Left lung (tissue), 14 donors: ENCODE measurements around the gene CDKN2AIP. TPM values are rescaled to one million over a fixed set of nuclear protein-coding genes. Genes with fewer than 3 reads are reported as not detected.

ENCODE experiments used
- ATAC-seq: fragments of 200-7000 bp; cut with Tn5 transposase; one replicate; pipeline ENCODE4 v1.9.1; 2020; ENCODE audit warnings: moderate library complexity
- DNase-seq, 4 donors: peaks; one replicate each; pipeline ENCODE4 v3.0.0-alpha.2; 2013 to 2020
- H3K27ac ChIP-seq, 2 donors: fragments of 200-600 bp; sonication (generic) in 1 of 2; one replicate each; pipeline versions ENCODE4 v1.5.0 to v1.8.0; 2020 to 2021
- H3K27me3 ChIP-seq, 2 donors: fragments of 200-600 bp; sonication (generic) in 1 of 2; one replicate each; pipeline versions ENCODE4 v1.5.0 to v1.8.0; 2020 to 2021
- H3K36me3 ChIP-seq, 2 donors: fragments of 200-600 bp; sonication (generic) in 1 of 2; one replicate each; pipeline versions ENCODE4 v1.5.0 to v1.8.0; 2020 to 2021
- H3K4me1 ChIP-seq, 2 donors: fragments of 200-600 bp; one replicate each; pipeline ENCODE4 v1.8.0; 2021
- H3K4me3 ChIP-seq, 2 donors: fragments of 200-600 bp; sonication (generic) in 1 of 2; one replicate each; pipeline versions ENCODE4 v1.5.0 to v1.8.0; 2020 to 2021; ENCODE audit warnings: mild to moderate bottlenecking in 1 of 2
- H3K9me3 ChIP-seq, 2 donors: fragments of 200-600 bp; sonication (generic) in 1 of 2; one replicate each; pipeline versions ENCODE4 v1.5.0 to v1.8.0; 2020 to 2021
- CTCF ChIP-seq, 2 donors: fragments of 200-600 bp; sonication (generic) in 1 of 2; IDR thresholded peaks; one replicate each; pipeline versions ENCODE4 v1.5.0 to v1.8.0; 2021; ENCODE audit warnings: antibody characterized with exemption in 2 of 2
- intact Hi-C, 2 donors: fragments of 100-400 bp; cut with DNase I; formaldehyde crosslinking; loops; one replicate each; pipeline versions ENCODE4 v1.11.2 to v1.14.2; 2022
- long read RNA-seq, 12 donors: library from polyadenylated mRNA in 2 of 12; unstranded in 2 of 12; transcript quantifications; one replicate each; pipeline ENCODE4 v2.0.0 and lab custom pipeline, GENCODE V29; 2019 to 2026
- polyA plus RNA-seq, 6 donors: library from polyadenylated mRNA; unstranded; fragments of 120-200 nt; gene quantifications; one replicate each; pipeline ENCODE4 v1.2.1, GENCODE V29; 2013; ENCODE audit not compliant: insufficient read length in 6 of 6
- total RNA-seq, 2 donors: library from RNA; stranded (reverse); fragmentation: NEBNext Ultra II Directional; extraction: Animal tissue kit (Norgen Biotek cat#: 25700); gene quantifications; one replicate each; pipeline ENCODE4 v1.2.1, GENCODE V29; 2021
- donor health status: DM: no; HTN: yes; CAD: no.
- donor health status: DM: no; HTN: no; CAD: no.

The CDKN2AIP gene, protein sequence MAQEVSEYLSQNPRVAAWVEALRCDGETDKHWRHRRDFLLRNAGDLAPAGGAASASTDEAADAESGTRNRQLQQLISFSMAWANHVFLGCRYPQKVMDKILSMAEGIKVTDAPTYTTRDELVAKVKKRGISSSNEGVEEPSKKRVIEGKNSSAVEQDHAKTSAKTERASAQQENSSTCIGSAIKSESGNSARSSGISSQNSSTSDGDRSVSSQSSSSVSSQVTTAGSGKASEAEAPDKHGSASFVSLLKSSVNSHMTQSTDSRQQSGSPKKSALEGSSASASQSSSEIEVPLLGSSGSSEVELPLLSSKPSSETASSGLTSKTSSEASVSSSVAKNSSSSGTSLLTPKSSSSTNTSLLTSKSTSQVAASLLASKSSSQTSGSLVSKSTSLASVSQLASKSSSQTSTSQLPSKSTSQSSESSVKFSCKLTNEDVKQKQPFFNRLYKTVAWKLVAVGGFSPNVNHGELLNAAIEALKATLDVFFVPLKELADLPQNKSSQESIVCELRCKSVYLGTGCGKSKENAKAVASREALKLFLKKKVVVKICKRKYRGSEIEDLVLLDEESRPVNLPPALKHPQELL
- 10 to 100 TPM; 10.1 to 14.4 TPM for total RNA-seq
- polyA plus RNA-seq: 10 to 100 TPM; 27.2 to 33.3 (median 31.2) TPM
- long read RNA-seq, donor 1, transcript CDKN2AIP-201 (3 exons, 2,646 nt): major isoform, 10 of 21 reads
- long read RNA-seq, donor 1, transcript CDKN2AIP-203 (3 exons, 2,721 nt): minor isoform, 9 of 21 reads
- long read RNA-seq, donor 1, partial matches to known transcripts: 0 of 21 reads
- long read RNA-seq, donor 1, other reads (novel, unspliced or antisense): 0 of 21 reads
- long read RNA-seq, donor 2, transcript CDKN2AIP-201 (3 exons, 2,646 nt): major isoform, 11 of 15 reads
- long read RNA-seq, donor 2, partial matches to known transcripts: 0 of 15 reads
- long read RNA-seq, donor 2, other reads (novel, unspliced or antisense): 0 of 15 reads
- long read RNA-seq, donor 3, transcript CDKN2AIP-203 (3 exons, 2,721 nt): major isoform, 6 of 11 reads
- long read RNA-seq, donor 3, partial matches to known transcripts: 0 of 11 reads
- long read RNA-seq, donor 3, other reads (novel, unspliced or antisense): 0 of 11 reads
- long read RNA-seq, donor 4, partial matches to known transcripts: 0 of 1 reads
- long read RNA-seq, donor 4, other reads (novel, unspliced or antisense): 0 of 1 reads
- long read RNA-seq, donor 5, transcript CDKN2AIP-201 (3 exons, 2,646 nt): major isoform, 6 of 11 reads
- long read RNA-seq, donor 5, transcript CDKN2AIP-203 (3 exons, 2,721 nt): minor isoform, 5 of 11 reads
- long read RNA-seq, donor 5, partial matches to known transcripts: 0 of 11 reads
- long read RNA-seq, donor 5, other reads (novel, unspliced or antisense): 0 of 11 reads
- long read RNA-seq, donor 6, transcript CDKN2AIP-201 (3 exons, 2,646 nt): major isoform, 8 of 14 reads
- long read RNA-seq, donor 6, transcript CDKN2AIP-203 (3 exons, 2,721 nt): minor isoform, 6 of 14 reads
- long read RNA-seq, donor 6, partial matches to known transcripts: 0 of 14 reads
- long read RNA-seq, donor 6, other reads (novel, unspliced or antisense): 0 of 14 reads
- long read RNA-seq, donor 7, partial matches to known transcripts: 0 of 6 reads
- long read RNA-seq, donor 7, other reads (novel, unspliced or antisense): 0 of 6 reads
- long read RNA-seq, donor 8, partial matches to known transcripts: 0 of 3 reads
- long read RNA-seq, donor 8, other reads (novel, unspliced or antisense): 0 of 3 reads
- long read RNA-seq, donor 9: 0 reads
- long read RNA-seq, donor 10, partial matches to known transcripts: 0 of 2 reads
- long read RNA-seq, donor 10, other reads (novel, unspliced or antisense): 0 of 2 reads
- long read RNA-seq, donor 11, partial matches to known transcripts: 0 of 4 reads
- long read RNA-seq, donor 11, other reads (novel, unspliced or antisense): 0 of 4 reads
- long read RNA-seq, donor 12, transcript CDKN2AIP-201 (3 exons, 2,646 nt): major isoform, 5 of 9 reads
- long read RNA-seq, donor 12, partial matches to known transcripts: 0 of 9 reads
- long read RNA-seq, donor 12, other reads (novel, unspliced or antisense): 0 of 9 reads

- ATAC-seq (peak; percentile 95), DNase-seq (peak; percentile 94 to 99 (median 96))
- Histone ChIP-seq H3K36me3 (peaks cover 0 to 29% of the 10 kb centered on the region in 2 donors), H3K27me3 (no peaks in the 10 kb centered on the region), H3K4me1 (peaks cover 8 to 49% of the 10 kb centered on the region in 2 donors), H3K4me3 (peak within 1 kb of the TSS; percentile 92 to 98), H3K27ac (peak within 1 kb of the TSS; percentile 99), H3K9me3 (no peaks in the 10 kb centered on the region)
- TF ChIP-seq CTCF (IDR thresholded peaks at IDR 0.05): peak in 1 of 2 donors; percentile 4
- intact Hi-C loops: no loop called here
These were observed at the start of gene CDKN2AIP for GRCh38 chr4:183444214-183445096. Gene CDKN2AIP, plus strand, starts transcription at chr4:183444636. Its CDS starts 162 bp downstream, at chr4:183444798.

GRCh38 chr4:183395395-183395794 is 49.0 kb upstream of the CDKN2AIP start:
- Histone ChIP-seq H3K9me3 (no peaks in the 10 kb centered on the region), H3K27ac (peak overlapping the region in 1 of 2 donors; percentile 87), H3K36me3 (no peaks in the 10 kb centered on the region), H3K27me3 (no peaks in the 10 kb centered on the region), H3K4me3 (no peak overlapping the region), H3K4me1 (peaks cover 0 to 61% of the 10 kb centered on the region in 2 donors)
- ATAC-seq: no peak
- TF ChIP-seq CTCF (IDR thresholded peaks at IDR 0.05): no peak
- intact Hi-C loops: no loop called here
- DNase-seq: no peak

GRCh38 chr4:183396227-183396637 is 48.2 kb upstream of the CDKN2AIP start:
- TF ChIP-seq CTCF (IDR thresholded peaks at IDR 0.05): no peak
- Histone ChIP-seq H3K27me3 (no peaks in the 10 kb centered on the region), H3K9me3 (no peaks in the 10 kb centered on the region), H3K36me3 (no peaks in the 10 kb centered on the region), H3K4me3 (no peak overlapping the region), H3K4me1 (peaks cover 0 to 59% of the 10 kb centered on the region in 2 donors), H3K27ac (peak overlapping the region in 1 of 2 donors; percentile 87)
- no peak for ATAC-seq
- no peak for DNase-seq
- intact Hi-C loops: no loop called here
